K562 (cell line): ENCODE results near the gene FGD6.

Experiments
- BHLHE40 ChIP-seq: IDR thresholded peaks from 2 replicates; pipeline ENCODE4 v1.6.1; 2011; ENCODE audit warnings: low read length, improper control_type of control experiment
- GABPB1 ChIP-seq: sonication (generic); formaldehyde crosslinking; IDR thresholded peaks from 2 replicates; pipeline ENCODE4 v1.8.0; 2022; ENCODE audit warnings: mild to moderate bottlenecking, missing genetic modification reagents
- GABPB2 ChIP-seq: fragments of 250-450 bp; sonication (Bioruptor Pico); conservative IDR thresholded peaks from 2 replicates; pipeline ENCODE4 v1.5.1; 2021; ENCODE audit warnings: mild to moderate bottlenecking
- SP2 ChIP-seq: IDR thresholded peaks from 2 replicates; pipeline ENCODE4 v1.6.1; 2011; ENCODE audit warnings: mild to moderate bottlenecking, low read depth, low read length, moderate library complexity; ENCODE audit not compliant: poor library complexity, severe bottlenecking; ENCODE audit errors: extremely low read depth
- ZNF274 ChIP-seq: IDR thresholded peaks from 2 replicates; pipeline ENCODE4 v1.6.1; 2011; ENCODE audit warnings: low read depth, mild to moderate bottlenecking, low read length, moderate library complexity, borderline replicate concordance

GRCh38 chr12:95184121-95184520 lies 33.1 kb downstream of the FGD6 start:
- TF ChIP-seq GABPB1 (CRISPR knock-in tag) (no peak), GABPB2 (CRISPR knock-in tag) (no peak), BHLHE40 (no peak), ZNF274 (no peak), SP2 (no peak)
